ENCODE results near the gene TSLP.

Gene TSLP

DNA sequence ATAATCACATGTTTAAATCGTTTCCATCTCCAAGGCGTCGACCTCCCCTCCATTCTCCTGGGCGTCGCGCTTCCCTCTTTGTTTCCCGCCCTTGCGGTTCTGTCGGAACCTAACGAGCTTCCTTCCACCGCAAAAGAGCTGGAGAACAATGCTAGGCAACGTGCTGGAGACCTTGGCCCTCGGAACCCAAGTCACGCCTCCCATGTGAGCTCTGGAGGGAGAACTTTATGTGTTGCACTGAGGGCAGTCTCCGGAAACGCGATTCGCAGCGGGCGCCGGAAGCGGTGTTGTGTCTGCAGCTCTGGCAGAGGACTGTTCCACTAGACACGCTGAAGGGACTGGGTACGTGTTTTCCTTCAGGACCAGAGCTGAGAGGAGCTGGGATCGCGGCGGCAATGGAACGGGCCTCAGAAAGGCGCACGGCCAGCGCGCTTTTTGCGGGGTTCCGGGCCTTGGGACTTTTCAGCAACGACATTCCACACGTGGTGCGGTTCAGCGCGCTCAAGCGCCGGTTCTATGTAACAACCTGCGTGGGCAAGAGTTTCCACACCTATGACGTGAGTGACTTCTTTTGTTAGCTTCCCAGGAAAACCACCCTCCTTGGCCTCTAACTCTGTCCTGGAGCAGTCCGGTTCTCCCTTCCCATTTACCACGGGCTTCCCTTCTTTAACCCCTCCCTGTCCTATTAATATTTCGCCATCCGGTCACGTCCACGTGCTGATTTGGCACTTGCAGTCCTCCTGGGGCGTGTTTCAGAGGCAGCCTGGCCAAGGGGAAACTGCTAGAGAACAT lies 20.7 kb downstream of the TSLP start, which contains the start of gene WDR36:
Gene WDR36, plus strand, starts transcription at position 287 of the 792 bp plus-strand sequence. Its CDS starts 109 bp downstream, at position 396.
- Histone ChIP-seq H4K20me1 (ENCODE audit: insufficient read depth, low read length) (peaks cover 4% of the 10 kb centered on the region; the same call in 1 of the 2 replicates), H3K79me2 (ENCODE audit: low read length) (peaks cover 43% of the 10 kb centered on the region), H3K4me2 (ENCODE audit: low read length) (peak within 1 kb of the TSS; percentile 90), H3K27me3 (ENCODE audit: low read depth, low read length) (no peaks in the 10 kb centered on the region), H3K4me3 (ENCODE audit: low read length) (peak within 1 kb of the TSS; percentile 99), H2AFZ (ENCODE audit: low read depth, low read length) (peak within 1 kb of the TSS; percentile 93), H3K4me1 (ENCODE audit: low read length) (peaks cover 19% of the 10 kb centered on the region), H3K9me3 (ENCODE audit: insufficient read depth, low read length) (no peaks in the 10 kb centered on the region), H3K27ac (ENCODE audit: low read length) (peak within 1 kb of the TSS; percentile 55), H3K36me3 (replicated peaks; ENCODE audit: low read depth, low read length) (peaks cover 11% of the 10 kb centered on the region), H3K9ac (ENCODE audit: low read length) (peak within 1 kb of the TSS; percentile 86)
- no peak for TF ChIP-seq EZH2phosphoT487 (IDR thresholded peaks at IDR 0.05; ENCODE audit: low read depth)

DNA sequence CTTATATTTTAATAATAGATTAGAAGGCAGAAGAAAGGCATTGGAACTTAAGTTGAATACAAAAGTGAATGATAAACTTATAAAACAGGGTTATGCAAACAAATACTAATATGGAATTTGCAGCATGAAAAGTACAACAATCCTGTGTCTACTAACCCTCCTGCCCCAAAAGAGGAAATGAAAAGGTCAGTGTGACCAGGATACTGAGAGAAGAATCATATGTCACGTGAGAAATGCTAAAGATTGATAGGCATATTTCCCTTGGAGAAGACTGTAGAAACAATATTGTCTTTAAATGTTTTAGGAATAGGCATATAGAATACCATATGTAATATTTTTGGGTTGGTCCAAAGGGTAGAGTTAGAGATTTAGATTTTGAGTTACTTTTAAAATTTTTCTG lies 24.5 kb downstream of the TSLP start:
- Histone ChIP-seq H3K36me3 (replicated peaks; ENCODE audit: low read depth, low read length) (peaks cover 32% of the 10 kb centered on the region), H3K79me2 (ENCODE audit: low read length) (peaks cover 47% of the 10 kb centered on the region), H3K4me1 (ENCODE audit: low read length) (peaks cover 19% of the 10 kb centered on the region), H4K20me1 (ENCODE audit: insufficient read depth, low read length) (peaks cover 4% of the 10 kb centered on the region; the same call in 1 of the 2 replicates), H3K9me3 (ENCODE audit: insufficient read depth, low read length) (no peaks in the 10 kb centered on the region), H2AFZ (ENCODE audit: low read depth, low read length) (no peak overlapping the region), H3K4me2 (ENCODE audit: low read length) (no peak overlapping the region), H3K27ac (ENCODE audit: low read length) (no peak overlapping the region), H3K4me3 (ENCODE audit: low read length) (no peak overlapping the region), H3K27me3 (ENCODE audit: low read depth, low read length) (no peaks in the 10 kb centered on the region), H3K9ac (ENCODE audit: low read length) (no peak overlapping the region)
- no peak for TF ChIP-seq CTCF (IDR thresholded peaks at IDR 0.05; ENCODE audit: low read depth, low read length)
- no peak for TF ChIP-seq EZH2phosphoT487 (IDR thresholded peaks at IDR 0.05; ENCODE audit: low read depth)

DNA sequence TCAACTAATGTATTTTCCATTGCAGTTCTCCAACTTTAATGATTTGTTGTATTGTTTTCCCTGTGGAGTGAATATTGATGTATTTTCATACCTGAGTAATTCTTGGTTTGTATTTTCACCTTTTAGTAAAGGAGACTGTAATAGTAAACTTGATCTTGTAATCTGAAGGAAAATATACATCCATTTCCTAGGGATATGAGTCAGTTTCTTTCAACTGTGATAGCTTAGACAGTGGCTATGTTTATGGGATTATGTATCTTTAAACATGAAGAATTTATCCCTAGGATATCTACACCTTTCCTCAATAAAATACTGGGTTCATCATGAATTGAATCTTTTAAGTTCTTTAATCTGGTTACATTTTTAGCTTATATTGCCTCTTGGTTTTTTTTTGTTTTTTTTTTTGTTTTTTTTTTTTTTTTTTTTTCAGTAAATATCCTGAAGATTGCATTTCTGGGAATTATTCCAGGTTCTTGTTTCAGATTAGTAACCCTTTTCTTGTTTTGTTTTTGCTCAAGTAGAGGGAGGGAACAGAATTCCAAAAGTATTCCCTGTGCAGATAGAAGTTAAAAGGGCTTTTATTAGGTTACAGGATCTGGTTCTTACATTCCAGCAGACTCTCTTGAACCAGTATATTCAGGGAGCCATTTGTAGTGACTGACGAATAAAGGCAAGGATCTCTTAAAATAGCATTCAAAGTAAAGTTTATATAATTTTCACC lies 27.7 kb downstream of the TSLP start:
- Histone ChIP-seq H3K27me3 (ENCODE audit: low read depth, low read length) (no peaks in the 10 kb centered on the region), H4K20me1 (ENCODE audit: insufficient read depth, low read length) (peaks cover under 1% of the 10 kb centered on the region; the same call in 1 of the 2 replicates), H3K9ac (ENCODE audit: low read length) (no peak overlapping the region), H3K4me2 (ENCODE audit: low read length) (no peak overlapping the region), H3K27ac (ENCODE audit: low read length) (no peak overlapping the region), H3K36me3 (replicated peaks; ENCODE audit: low read depth, low read length) (peaks cover 36% of the 10 kb centered on the region), H3K79me2 (ENCODE audit: low read length) (peaks cover 26% of the 10 kb centered on the region), H2AFZ (ENCODE audit: low read depth, low read length) (no peak overlapping the region), H3K4me3 (ENCODE audit: low read length) (no peak overlapping the region), H3K9me3 (ENCODE audit: insufficient read depth, low read length) (no peaks in the 10 kb centered on the region), H3K4me1 (ENCODE audit: low read length) (peaks cover 3% of the 10 kb centered on the region)
- TF ChIP-seq CTCF (IDR thresholded peaks at IDR 0.05; ENCODE audit: low read depth, low read length), result no peak
- no peak for TF ChIP-seq EZH2phosphoT487 (IDR thresholded peaks at IDR 0.05; ENCODE audit: low read depth)

GRCh38 chr5:111106320-111106948 lies 34.9 kb downstream of the TSLP start:
- Histone ChIP-seq H3K9me3 (ENCODE audit: insufficient read depth, low read length) (no peaks in the 10 kb centered on the region), H3K27ac (ENCODE audit: low read length) (no peak overlapping the region), H3K36me3 (replicated peaks; ENCODE audit: low read depth, low read length) (peaks cover 33% of the 10 kb centered on the region), H4K20me1 (ENCODE audit: insufficient read depth, low read length) (no peaks in the 10 kb centered on the region), H3K27me3 (ENCODE audit: low read depth, low read length) (no peaks in the 10 kb centered on the region), H3K9ac (ENCODE audit: low read length) (no peak overlapping the region), H3K79me2 (ENCODE audit: low read length) (no peaks in the 10 kb centered on the region), H3K4me3 (ENCODE audit: low read length) (no peak overlapping the region), H3K4me1 (ENCODE audit: low read length) (no peaks in the 10 kb centered on the region), H2AFZ (ENCODE audit: low read depth, low read length) (no peak overlapping the region), H3K4me2 (ENCODE audit: low read length) (no peak overlapping the region)
- TF ChIP-seq CTCF (IDR thresholded peaks at IDR 0.05; ENCODE audit: low read depth, low read length) (no peak), EZH2phosphoT487 (IDR thresholded peaks at IDR 0.05; ENCODE audit: low read depth) (no peak)

All from OCI-LY3 (cell line).